ENCODE measurements around the gene ACO1. TPM values are rescaled to one million over a fixed set of nuclear protein-coding genes. Genes with fewer than 3 reads are reported as not detected.

ACO1 gene
- total RNA-seq, 5 donors from 2014 or later (not counting 1 experiment from before 2014, with no cell fraction given), result 5.2 to 8.5 (median 8.0) TPM

DNA sequence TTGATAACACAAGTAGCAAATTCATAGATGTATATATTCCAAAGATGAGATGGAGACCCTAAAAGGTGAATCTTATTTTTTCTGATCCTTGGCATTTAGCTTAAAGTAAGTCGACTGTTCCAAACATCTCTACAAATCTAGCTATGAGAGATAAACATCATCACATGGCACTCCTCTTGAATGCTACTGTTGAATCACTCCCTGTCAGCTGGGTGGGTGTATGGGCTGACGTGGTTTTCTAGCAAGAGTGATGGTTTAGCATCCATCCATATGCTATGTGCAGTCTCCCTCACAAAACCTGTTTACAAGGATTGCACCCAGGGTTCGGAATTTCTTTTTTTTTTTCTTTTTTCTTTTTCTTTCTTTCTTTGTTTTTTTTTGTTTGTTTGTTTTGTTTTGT is 13.8 kb downstream of the ACO1 start:
- POLR2A ChIA-PET, result no interaction called here
- Mint-ChIP-seq H3K27me3 (no peaks in the 10 kb centered on the region), H3K4me1 (peaks cover 0 to 11% (median 10%) of the 10 kb centered on the region in 3 donors), H3K27ac (no peak overlapping the region), H3K36me3 (peaks cover 13% of the 10 kb centered on the region), H3K4me3 (no peak overlapping the region), H3K9me3 (no peaks in the 10 kb centered on the region)
- Histone ChIP-seq H3K4me1 (ENCODE audit: control insufficient read depth in 1 of 2, extremely low read depth in 1 of 2, insufficient read depth in 2 of 2, low read length in 2 of 2) (no peaks in the 10 kb centered on the region), H3K36me3 (ENCODE audit: control insufficient read depth in 2 of 2, extremely low read depth in 1 of 2, insufficient read depth in 1 of 2, low read length in 1 of 2) (no peaks in the 10 kb centered on the region), H3K27ac (ENCODE audit: low read length) (no peak overlapping the region), H3K27me3 (replicated peaks in 1 of 2; ENCODE audit: control insufficient read depth in 2 of 2, extremely low read depth in 1 of 2, insufficient read depth in 2 of 2, low read length in 1 of 2) (no peaks in the 10 kb centered on the region), H3K4me3 (ENCODE audit: control insufficient read depth in 1 of 2, extremely low read depth in 1 of 2, low read length in 1 of 2) (no peak overlapping the region), H3K9me3 (no peaks in the 10 kb centered on the region)
- DNase-seq (no peak), ATAC-seq (replicated peaks in 1 of 4) (no peak)
- no CpG with 5 or more reads among the region's 3 CpGs for WGBS (ENCODE audit: insufficient coverage)
- CTCF ChIA-PET, result interaction anchor here (0.5 to 1.1 kb wide), 5 partner anchors 9 to 569 kb away, joined by 3 to 4 read pairs (median 3); no protein-coding TSS in a partner anchor

DNA sequence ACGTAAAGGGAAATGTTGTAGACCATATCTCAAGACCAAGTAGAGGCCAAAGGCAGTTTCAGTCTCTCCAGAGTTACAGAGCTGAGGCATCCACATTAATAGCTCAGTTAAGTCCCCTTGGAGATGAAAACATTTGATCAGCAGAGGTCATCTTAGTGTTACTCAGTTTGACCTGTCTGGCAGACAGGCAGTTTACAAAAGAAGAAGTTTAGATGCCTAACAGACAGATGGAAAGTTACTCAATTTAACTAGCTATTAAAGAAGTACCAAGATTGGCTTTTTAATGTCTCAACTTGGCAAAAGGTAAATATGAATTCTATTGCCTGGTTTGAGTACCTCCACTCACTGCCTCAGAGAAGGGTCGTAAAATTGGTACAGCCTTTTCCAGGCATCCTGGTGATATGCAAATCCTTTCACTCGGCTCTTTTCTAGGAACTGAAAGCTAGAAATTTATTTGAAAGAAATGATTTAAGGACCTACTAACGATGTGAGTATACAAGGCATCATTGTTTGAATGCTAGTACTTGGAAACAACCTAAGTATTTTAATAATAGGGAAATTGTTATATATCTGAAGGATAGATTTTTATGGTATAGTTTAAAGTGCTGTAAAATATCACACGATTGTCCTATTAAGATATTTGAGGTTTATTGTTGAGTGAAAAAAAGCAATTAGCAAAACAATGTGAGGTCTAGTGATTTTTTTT is 14.8 kb downstream of the ACO1 start:
- H3K4me3 ChIP-seq (ENCODE audit: control insufficient read depth in 1 of 2, extremely low read depth in 1 of 2, low read length in 1 of 2), result no peak overlapping the region
- ChIA-PET POLR2A (no interaction called here), CTCF (interaction anchor here (0.7 to 1.8 kb wide), 4 partner anchors 20 to 182 kb away, joined by 3 to 5 read pairs (median 4); no protein-coding TSS in a partner anchor)
- WGBS (ENCODE audit: insufficient coverage), result 100% methylated on average over 1 of the region's 5 CpGs
- H3K36me3 ChIP-seq (ENCODE audit: control insufficient read depth in 2 of 2, extremely low read depth in 1 of 2, insufficient read depth in 1 of 2, low read length in 1 of 2), result no peaks in the 10 kb centered on the region
- H3K27me3 Mint-ChIP-seq, result no peaks in the 10 kb centered on the region
- peaks cover 0 to 8% (median under 1%) of the 10 kb centered on the region in 3 donors for H3K4me1 Mint-ChIP-seq
- H3K27me3 ChIP-seq (replicated peaks in 1 of 2; ENCODE audit: control insufficient read depth in 2 of 2, extremely low read depth in 1 of 2, insufficient read depth in 2 of 2, low read length in 1 of 2), result no peaks in the 10 kb centered on the region
- H3K9me3 ChIP-seq, result no peaks in the 10 kb centered on the region
- H3K4me1 ChIP-seq (ENCODE audit: control insufficient read depth in 1 of 2, extremely low read depth in 1 of 2, insufficient read depth in 2 of 2, low read length in 2 of 2), result no peaks in the 10 kb centered on the region
- no peak overlapping the region for H3K27ac Mint-ChIP-seq
- no peak for DNase-seq
- no peak overlapping the region for H3K4me3 Mint-ChIP-seq
- no peaks in the 10 kb centered on the region for H3K9me3 Mint-ChIP-seq
- ATAC-seq (replicated peaks in 1 of 4), result no peak
- H3K27ac ChIP-seq (ENCODE audit: low read length), result no peak overlapping the region
- H3K36me3 Mint-ChIP-seq, result peaks cover 6% of the 10 kb centered on the region

DNA sequence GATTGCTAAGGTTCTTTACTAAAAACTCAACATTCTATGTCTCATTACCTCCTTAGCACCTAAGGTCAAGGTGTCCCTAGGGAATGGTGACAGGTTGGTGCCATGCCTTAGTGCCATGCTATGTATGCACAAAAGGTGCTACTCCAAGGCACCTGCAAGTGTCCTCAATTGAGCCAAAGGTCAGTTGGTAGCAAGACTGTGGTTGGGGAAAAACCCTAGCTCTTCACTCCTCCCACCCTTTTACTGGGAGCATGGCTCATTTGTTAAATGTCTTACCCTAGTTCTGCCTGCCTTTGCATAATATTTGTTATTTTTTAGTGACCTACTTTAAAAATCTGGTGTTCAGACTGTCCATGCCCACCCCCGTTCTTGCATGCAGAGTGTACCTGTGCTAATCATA is 17.0 kb downstream of the ACO1 start:
- WGBS (ENCODE audit: insufficient coverage), result no CpG with 5 or more reads among the region's 1 CpG
- peaks cover 14% of the 10 kb centered on the region for H3K36me3 Mint-ChIP-seq
- H3K4me3 Mint-ChIP-seq, result no peak overlapping the region
- H3K27me3 Mint-ChIP-seq, result no peaks in the 10 kb centered on the region
- H3K9me3 Mint-ChIP-seq, result peaks cover 0 to 3% (median 0%) of the 10 kb centered on the region in 3 donors
- Histone ChIP-seq H3K27me3 (replicated peaks in 1 of 2; ENCODE audit: control insufficient read depth in 2 of 2, extremely low read depth in 1 of 2, insufficient read depth in 2 of 2, low read length in 1 of 2) (no peaks in the 10 kb centered on the region), H3K4me3 (ENCODE audit: control insufficient read depth in 1 of 2, extremely low read depth in 1 of 2, low read length in 1 of 2) (no peak overlapping the region), H3K4me1 (ENCODE audit: control insufficient read depth in 1 of 2, extremely low read depth in 1 of 2, insufficient read depth in 2 of 2, low read length in 2 of 2) (no peaks in the 10 kb centered on the region), H3K27ac (ENCODE audit: low read length) (no peak overlapping the region), H3K9me3 (no peaks in the 10 kb centered on the region), H3K36me3 (ENCODE audit: control insufficient read depth in 2 of 2, extremely low read depth in 1 of 2, insufficient read depth in 1 of 2, low read length in 1 of 2) (peaks cover 0 to 13% of the 10 kb centered on the region in 2 donors)
- H3K27ac Mint-ChIP-seq, result no peak overlapping the region
- ChIA-PET POLR2A (no interaction called here), CTCF (no interaction called here)
- no peak for ATAC-seq (replicated peaks in 1 of 4)
- DNase-seq, result no peak
- H3K4me1 Mint-ChIP-seq, result peaks cover 0 to 10% (median 4%) of the 10 kb centered on the region in 3 donors

DNA sequence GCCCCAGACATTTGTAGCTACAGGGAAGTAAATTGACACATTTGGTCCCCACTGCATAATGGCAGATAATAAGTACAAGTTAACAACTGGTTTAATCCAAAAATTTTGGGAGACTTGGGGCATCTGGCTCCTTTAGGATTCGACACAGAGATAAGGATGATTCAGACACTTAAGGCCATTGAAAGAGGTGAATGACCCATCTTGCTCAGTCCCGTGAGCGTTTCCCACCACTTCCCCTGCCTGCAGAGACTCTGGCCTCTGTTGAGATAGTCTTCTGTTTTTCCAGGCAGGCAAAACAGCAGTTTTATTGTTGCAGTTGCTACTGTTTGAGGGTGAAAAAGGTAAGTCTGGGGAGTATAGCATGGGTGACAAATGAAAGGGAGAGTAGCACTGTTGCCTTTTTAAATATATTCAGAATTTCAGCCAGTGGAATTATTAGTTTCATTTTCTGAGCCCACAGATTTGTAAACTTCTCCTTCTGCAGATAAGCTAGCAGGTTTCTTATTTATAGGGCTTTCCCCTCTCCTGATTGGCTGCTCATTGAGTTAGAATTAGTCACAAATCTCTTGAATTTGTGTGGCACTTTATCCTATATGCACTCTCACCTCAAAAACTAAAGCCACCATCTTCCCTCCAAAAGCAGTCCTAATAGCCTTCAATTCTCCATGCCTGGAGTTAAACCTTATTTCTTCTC is 19.3 kb downstream of the ACO1 start:
- DNase-seq, result no peak
- ChIA-PET POLR2A (no interaction called here), CTCF (interaction anchor here in 1 of 2 donors (0.9 kb wide), 1 partner anchor 25 kb away, joined by 4 read pairs; no protein-coding TSS in a partner anchor)
- Mint-ChIP-seq H3K27me3 (no peaks in the 10 kb centered on the region), H3K27ac (no peak overlapping the region), H3K36me3 (peaks cover 34% of the 10 kb centered on the region), H3K4me3 (no peak overlapping the region), H3K9me3 (peaks cover 0 to 3% (median 0%) of the 10 kb centered on the region in 3 donors), H3K4me1 (peaks cover 0 to 5% (median 4%) of the 10 kb centered on the region in 3 donors)
- no peaks in the 10 kb centered on the region for H3K4me1 ChIP-seq (ENCODE audit: control insufficient read depth in 1 of 2, extremely low read depth in 1 of 2, insufficient read depth in 2 of 2, low read length in 2 of 2)
- 67% methylated on average over 1 of the region's 3 CpGs for whole genome bisulfite sequencing (ENCODE audit: insufficient coverage)
- peaks cover 3 to 26% of the 10 kb centered on the region in 2 donors for H3K36me3 ChIP-seq (ENCODE audit: control insufficient read depth in 2 of 2, extremely low read depth in 1 of 2, insufficient read depth in 1 of 2, low read length in 1 of 2)
- H3K9me3 ChIP-seq, result no peaks in the 10 kb centered on the region
- no peak for ATAC-seq (replicated peaks in 1 of 4)
- no peak overlapping the region for H3K4me3 ChIP-seq (ENCODE audit: control insufficient read depth in 1 of 2, extremely low read depth in 1 of 2, low read length in 1 of 2)
- no peak overlapping the region for H3K27ac ChIP-seq (ENCODE audit: low read length)
- no peaks in the 10 kb centered on the region for H3K27me3 ChIP-seq (replicated peaks in 1 of 2; ENCODE audit: control insufficient read depth in 2 of 2, extremely low read depth in 1 of 2, insufficient read depth in 2 of 2, low read length in 1 of 2)

DNA sequence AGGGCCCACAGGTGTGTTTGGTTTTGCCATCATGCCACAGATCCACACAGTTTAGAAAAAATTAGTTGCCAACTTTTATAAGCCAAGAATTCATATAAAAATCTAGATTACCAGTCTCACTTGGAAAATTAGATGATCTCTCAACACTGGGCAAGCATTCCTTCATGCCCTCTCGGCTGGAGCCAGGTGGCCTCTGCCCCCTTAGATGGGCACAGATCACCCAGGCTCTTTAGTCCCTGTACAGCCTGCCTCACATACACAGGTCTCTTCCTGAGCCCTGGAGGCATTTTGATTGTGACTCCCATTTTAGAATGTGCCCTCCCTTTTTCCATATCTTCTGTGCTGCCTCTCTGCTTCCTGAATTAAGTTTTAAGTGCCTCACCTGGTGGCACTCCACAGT is 20.0 kb downstream of the ACO1 start:
- H3K4me1 ChIP-seq (ENCODE audit: control insufficient read depth in 1 of 2, extremely low read depth in 1 of 2, insufficient read depth in 2 of 2, low read length in 2 of 2), result no peaks in the 10 kb centered on the region
- no peaks in the 10 kb centered on the region for H3K27me3 Mint-ChIP-seq
- CTCF ChIA-PET, result no interaction called here
- no peaks in the 10 kb centered on the region for H3K9me3 ChIP-seq
- no peak overlapping the region for H3K27ac Mint-ChIP-seq
- peaks cover 0 to 3% (median 0%) of the 10 kb centered on the region in 3 donors for H3K9me3 Mint-ChIP-seq
- H3K36me3 ChIP-seq (ENCODE audit: control insufficient read depth in 2 of 2, extremely low read depth in 1 of 2, insufficient read depth in 1 of 2, low read length in 1 of 2), result peaks cover 3 to 33% of the 10 kb centered on the region in 2 donors
- H3K4me1 Mint-ChIP-seq, result peaks cover 0 to 5% (median 4%) of the 10 kb centered on the region in 3 donors
- WGBS (ENCODE audit: insufficient coverage), result 80% methylated on average over 1 of the region's 1 CpG
- POLR2A ChIA-PET, result no interaction called here
- H3K4me3 Mint-ChIP-seq, result no peak overlapping the region
- H3K36me3 Mint-ChIP-seq, result peaks cover 41% of the 10 kb centered on the region
- no peak for ATAC-seq (replicated peaks in 1 of 4)
- H3K4me3 ChIP-seq (ENCODE audit: control insufficient read depth in 1 of 2, extremely low read depth in 1 of 2, low read length in 1 of 2), result no peak overlapping the region
- H3K27me3 ChIP-seq (replicated peaks in 1 of 2; ENCODE audit: control insufficient read depth in 2 of 2, extremely low read depth in 1 of 2, insufficient read depth in 2 of 2, low read length in 1 of 2), result no peaks in the 10 kb centered on the region
- DNase-seq, result no peak
- no peak overlapping the region for H3K27ac ChIP-seq (ENCODE audit: low read length)

DNA sequence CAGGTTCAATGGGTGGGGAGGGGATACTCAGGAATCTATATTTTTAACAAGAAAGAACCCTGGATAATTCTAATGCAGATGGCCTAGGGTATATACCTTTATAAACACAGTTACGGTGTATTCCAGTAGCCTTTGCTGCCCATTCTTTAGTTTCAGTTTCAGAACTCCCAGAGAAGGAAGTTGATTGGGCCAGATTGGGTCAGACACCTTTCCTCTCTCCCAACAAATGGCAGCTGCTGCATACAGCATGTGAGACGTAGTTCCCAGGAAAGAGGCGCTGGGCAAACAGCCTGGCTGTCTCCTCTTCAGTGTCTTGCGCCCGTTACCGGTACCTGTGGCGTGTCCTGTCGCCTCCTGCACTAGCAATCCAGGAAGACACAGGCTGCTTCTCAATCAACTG is 20.4 kb downstream of the ACO1 start:
- H3K27me3 ChIP-seq (replicated peaks in 1 of 2; ENCODE audit: control insufficient read depth in 2 of 2, extremely low read depth in 1 of 2, insufficient read depth in 2 of 2, low read length in 1 of 2), result no peaks in the 10 kb centered on the region
- H3K4me1 Mint-ChIP-seq, result peaks cover 0 to 5% (median 4%) of the 10 kb centered on the region in 3 donors
- CTCF ChIA-PET, result no interaction called here
- H3K4me3 ChIP-seq (ENCODE audit: control insufficient read depth in 1 of 2, extremely low read depth in 1 of 2, low read length in 1 of 2), result no peak overlapping the region
- H3K4me1 ChIP-seq (ENCODE audit: control insufficient read depth in 1 of 2, extremely low read depth in 1 of 2, insufficient read depth in 2 of 2, low read length in 2 of 2), result no peaks in the 10 kb centered on the region
- H3K4me3 Mint-ChIP-seq, result no peak overlapping the region
- no peak for ATAC-seq (replicated peaks in 1 of 4)
- POLR2A ChIA-PET, result no interaction called here
- H3K36me3 Mint-ChIP-seq, result peaks cover 41% of the 10 kb centered on the region
- H3K27ac Mint-ChIP-seq, result no peak overlapping the region
- H3K36me3 ChIP-seq (ENCODE audit: control insufficient read depth in 2 of 2, extremely low read depth in 1 of 2, insufficient read depth in 1 of 2, low read length in 1 of 2), result peaks cover 3 to 33% of the 10 kb centered on the region in 2 donors
- no peak for DNase-seq
- no peaks in the 10 kb centered on the region for H3K27me3 Mint-ChIP-seq
- no peak overlapping the region for H3K27ac ChIP-seq (ENCODE audit: low read length)
- H3K9me3 Mint-ChIP-seq, result peaks cover 0 to 3% (median 0%) of the 10 kb centered on the region in 3 donors
- no peaks in the 10 kb centered on the region for H3K9me3 ChIP-seq
- 100% methylated on average over 4 of the region's 8 CpGs for WGBS (ENCODE audit: insufficient coverage)
